Vagina (tissue), 2 donors: Measurements from ENCODE around the gene RGS14. TPM values are rescaled to one million over a fixed set of nuclear protein-coding genes. Genes with fewer than 3 reads are reported as not detected.

ENCODE experiments used
- DNase-seq, 2 donors: peaks; one replicate each; pipeline ENCODE4 v3.0.0-alpha.2; 2017; ENCODE audit errors: extremely low spot score in 2 of 2
- H3K27ac ChIP-seq: fragments of 200-600 bp; sonication (generic); one replicate; pipeline ENCODE4 v1.5.1; 2019
- H3K27me3 ChIP-seq: fragments of 200-600 bp; sonication (generic); one replicate; pipeline ENCODE4 v1.5.1; 2019
- H3K36me3 ChIP-seq, 2 donors: fragments of 200-600 bp; sonication (generic); one replicate each; pipeline ENCODE4 v1.5.1; 2017 to 2019
- H3K4me1 ChIP-seq: fragments of 200-600 bp; sonication (generic); one replicate; pipeline ENCODE4 v1.5.1; 2019
- H3K4me3 ChIP-seq, 2 donors: fragments of 200-600 bp; sonication (generic); 1 replicate in 1 of 2; 2 replicates in 1 of 2; pipeline ENCODE4 v1.5.1; 2016 to 2019
- H3K9me3 ChIP-seq: fragments of 200-600 bp; sonication (generic); one replicate; pipeline ENCODE4 v1.5.1; 2019
- POLR2A ChIP-seq, 2 donors: fragments of 450-650 bp; IDR thresholded peaks; one replicate each; pipeline ENCODE4 v1.6.1; 2017; ENCODE audit warnings: antibody characterized with exemption in 2 of 2, mild to moderate bottlenecking in 2 of 2, moderate library complexity in 2 of 2
- POLR2AphosphoS5 ChIP-seq, 2 donors: sonication (generic); formaldehyde crosslinking; IDR thresholded peaks; one replicate each; pipeline ENCODE4 v1.9.0; 2017; ENCODE audit warnings: antibody characterized with exemption in 2 of 2, mild to moderate bottlenecking in 2 of 2, low read depth in 1 of 2; ENCODE audit not compliant: insufficient read depth in 1 of 2
- intact Hi-C: fragments of 100-400 bp; cut with DNase I; formaldehyde crosslinking; loops from one replicate; pipeline ENCODE4 v1.15.1; 2023
- total RNA-seq: library from RNA; depleted of rRNA; stranded (reverse); fragments of >200 nt; gene quantifications from one replicate; pipeline ENCODE4 v1.2.3, GENCODE V29; 2016
- TF ChIP-seq, protein P1 (sequence below), 3 experiments: fragments of 450-650 bp in 2 of 3; fragments of 200-600 bp in 1 of 3; sonication (generic) in 1 of 3; IDR thresholded peaks; one replicate each; pipeline ENCODE4 v1.5.1; 2017 to 2019; ENCODE audit warnings: antibody characterized with exemption in 3 of 3, mild to moderate bottlenecking in 2 of 3, moderate library complexity in 2 of 3

The RGS14 gene
- total RNA-seq, 1 donor from 2014 or later: 49.1 TPM

DNA sequence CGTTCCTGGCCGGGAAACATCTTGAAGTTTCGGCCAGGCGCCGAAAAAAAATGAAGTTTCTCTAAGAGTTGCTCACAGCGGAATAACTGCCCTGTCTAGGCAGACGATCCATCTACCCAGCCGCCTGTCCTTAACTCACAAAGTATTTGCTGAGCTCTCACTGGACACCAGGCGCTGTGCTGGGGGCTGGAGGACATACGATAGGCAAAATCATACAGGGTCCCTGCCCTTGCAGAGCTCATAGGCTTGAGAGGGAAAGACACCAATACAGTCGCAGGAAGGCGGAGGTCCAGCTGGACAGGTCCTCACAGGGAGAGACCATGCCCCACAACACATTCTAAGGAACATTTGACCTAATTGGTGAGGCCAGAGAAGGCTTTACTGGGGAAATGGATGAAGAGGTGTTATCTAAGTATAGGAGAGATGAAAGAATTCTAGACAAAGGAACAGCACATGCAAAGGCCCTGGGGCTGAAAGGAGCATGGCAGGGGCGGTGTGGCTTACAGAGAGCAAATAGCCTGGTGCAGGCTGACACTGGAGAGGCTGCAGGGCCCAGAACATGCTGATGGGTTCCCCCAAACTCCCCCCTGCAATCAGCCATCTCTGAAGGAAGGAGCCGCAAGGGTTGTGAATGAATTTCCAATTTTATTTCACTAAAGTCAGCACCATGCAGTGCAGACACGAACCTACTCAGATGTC lies 44.0 kb upstream of the RGS14 start:
- TF ChIP-seq POLR2AphosphoS5 (IDR thresholded peaks at IDR 0.05; ENCODE audit: insufficient read depth in 1 of 2, low read depth in 1 of 2) (no peak), POLR2A (IDR thresholded peaks at IDR 0.05) (no peak)
- TF ChIP-seq, protein P1, sequence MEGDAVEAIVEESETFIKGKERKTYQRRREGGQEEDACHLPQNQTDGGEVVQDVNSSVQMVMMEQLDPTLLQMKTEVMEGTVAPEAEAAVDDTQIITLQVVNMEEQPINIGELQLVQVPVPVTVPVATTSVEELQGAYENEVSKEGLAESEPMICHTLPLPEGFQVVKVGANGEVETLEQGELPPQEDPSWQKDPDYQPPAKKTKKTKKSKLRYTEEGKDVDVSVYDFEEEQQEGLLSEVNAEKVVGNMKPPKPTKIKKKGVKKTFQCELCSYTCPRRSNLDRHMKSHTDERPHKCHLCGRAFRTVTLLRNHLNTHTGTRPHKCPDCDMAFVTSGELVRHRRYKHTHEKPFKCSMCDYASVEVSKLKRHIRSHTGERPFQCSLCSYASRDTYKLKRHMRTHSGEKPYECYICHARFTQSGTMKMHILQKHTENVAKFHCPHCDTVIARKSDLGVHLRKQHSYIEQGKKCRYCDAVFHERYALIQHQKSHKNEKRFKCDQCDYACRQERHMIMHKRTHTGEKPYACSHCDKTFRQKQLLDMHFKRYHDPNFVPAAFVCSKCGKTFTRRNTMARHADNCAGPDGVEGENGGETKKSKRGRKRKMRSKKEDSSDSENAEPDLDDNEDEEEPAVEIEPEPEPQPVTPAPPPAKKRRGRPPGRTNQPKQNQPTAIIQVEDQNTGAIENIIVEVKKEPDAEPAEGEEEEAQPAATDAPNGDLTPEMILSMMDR (IDR thresholded peaks at IDR 0.05): no peak
- intact Hi-C loops: loop anchor here (2.0 to 10.0 kb wide), 2 partner anchors 141 to 183 kb away; partner anchors contain the start of gene PDLIM7
- H3K4me1 ChIP-seq: peaks cover 25% of the 10 kb centered on the region

DNA sequence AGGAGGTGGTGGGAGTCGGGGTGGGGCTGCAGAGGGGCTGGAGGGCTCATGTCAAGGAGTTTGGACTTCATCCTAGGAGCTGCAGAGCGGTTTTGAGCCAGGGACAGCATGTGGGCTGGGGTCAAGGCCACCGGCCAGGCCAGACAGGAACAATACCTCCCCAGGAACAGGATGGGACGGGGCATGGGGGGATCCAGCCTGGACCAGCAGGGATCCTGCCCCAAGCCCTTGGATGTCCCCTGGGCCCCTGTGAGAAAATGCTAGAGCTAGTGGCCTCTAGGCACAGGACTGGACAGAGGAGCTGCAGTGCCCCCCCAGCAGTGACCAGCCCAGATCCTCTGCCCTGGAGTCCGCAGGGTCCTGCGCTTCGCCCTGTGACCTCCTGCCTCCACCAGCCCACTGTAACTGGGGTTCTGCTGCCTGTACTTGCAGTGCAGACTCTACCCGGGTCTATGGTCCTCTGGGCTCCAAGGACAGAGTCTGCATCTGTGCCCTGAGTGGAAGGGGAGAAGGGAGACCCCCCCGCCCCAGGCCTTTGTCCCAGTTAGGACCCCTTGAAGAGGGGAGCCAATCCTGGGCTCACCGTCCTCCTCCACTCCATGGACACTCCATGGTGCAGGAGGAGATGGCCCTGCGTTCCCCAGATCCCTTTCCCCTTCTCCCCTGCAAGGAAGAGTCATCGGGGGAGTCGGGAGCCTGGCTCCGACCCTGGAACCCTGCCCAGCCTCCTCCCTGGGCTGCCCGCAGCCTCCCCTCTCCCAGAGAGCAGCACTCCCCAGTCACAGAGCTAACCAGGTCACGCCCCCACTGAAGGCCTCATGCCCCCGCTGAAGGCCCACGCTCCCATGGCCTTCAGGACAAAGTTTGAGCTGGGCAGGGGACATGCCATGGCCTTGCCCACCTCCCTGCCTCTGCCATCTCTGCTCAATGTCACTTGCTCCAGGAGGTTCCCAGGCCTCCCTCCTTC lies 43.1 kb upstream of the RGS14 start:
- Histone ChIP-seq H3K4me3 (no peak overlapping the region), H3K36me3 (no peaks in the 10 kb centered on the region), H3K9me3 (no peaks in the 10 kb centered on the region), H3K27me3 (no peaks in the 10 kb centered on the region), H3K4me1 (peaks cover 25% of the 10 kb centered on the region), H3K27ac (no peak overlapping the region)
- DNase-seq: no peak
- intact Hi-C loops: loop anchor here (10.0 kb wide), 1 partner anchor 140 kb away; no protein-coding TSS in a partner anchor
- TF ChIP-seq, protein P1 (IDR thresholded peaks at IDR 0.05): no peak
- TF ChIP-seq POLR2AphosphoS5 (IDR thresholded peaks at IDR 0.05; ENCODE audit: insufficient read depth in 1 of 2, low read depth in 1 of 2): no peak
- no peak for TF ChIP-seq POLR2A (IDR thresholded peaks at IDR 0.05)

More for the DNA sequence above, 44.0 kb upstream of the RGS14 start:
- DNase-seq: no peak
- Histone ChIP-seq H3K4me3 (no peak overlapping the region), H3K36me3 (no peaks in the 10 kb centered on the region), H3K9me3 (no peaks in the 10 kb centered on the region), H3K27me3 (no peaks in the 10 kb centered on the region), H3K27ac (no peak overlapping the region)

DNA sequence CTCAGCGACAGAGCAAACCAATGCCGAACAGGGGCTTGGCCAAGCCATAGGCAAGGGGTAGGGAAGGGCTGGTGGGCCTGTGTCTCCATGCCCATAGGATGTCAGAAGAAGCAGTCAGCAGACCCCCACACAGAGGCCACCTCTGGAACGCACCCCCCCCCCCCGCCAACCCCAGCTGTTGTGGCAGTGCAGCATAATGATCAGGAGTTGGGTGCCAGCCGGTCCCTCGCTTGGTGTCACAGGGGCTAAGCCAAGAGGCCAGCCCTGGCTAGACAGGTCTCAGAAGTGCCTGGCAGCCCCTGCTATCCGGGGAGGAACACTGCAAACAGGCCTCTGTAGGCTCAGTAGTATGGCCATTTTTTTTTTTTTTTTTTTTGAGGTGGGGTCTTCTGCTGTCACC lies 42.3 kb upstream of the RGS14 start:
- no peaks in the 10 kb centered on the region for H3K36me3 ChIP-seq
- no peak for DNase-seq
- no peaks in the 10 kb centered on the region for H3K27me3 ChIP-seq
- no peaks in the 10 kb centered on the region for H3K9me3 ChIP-seq
- H3K4me1 ChIP-seq: peaks cover 23% of the 10 kb centered on the region
- TF ChIP-seq, protein P1 (IDR thresholded peaks at IDR 0.05): no peak
- no peak for TF ChIP-seq POLR2A (IDR thresholded peaks at IDR 0.05)
- no peak for TF ChIP-seq POLR2AphosphoS5 (IDR thresholded peaks at IDR 0.05; ENCODE audit: insufficient read depth in 1 of 2, low read depth in 1 of 2)
- no peak overlapping the region for H3K4me3 ChIP-seq
- intact Hi-C loops: loop anchor here (10.0 kb wide), 1 partner anchor 139 kb away; no protein-coding TSS in a partner anchor
- H3K27ac ChIP-seq: no peak overlapping the region

DNA sequence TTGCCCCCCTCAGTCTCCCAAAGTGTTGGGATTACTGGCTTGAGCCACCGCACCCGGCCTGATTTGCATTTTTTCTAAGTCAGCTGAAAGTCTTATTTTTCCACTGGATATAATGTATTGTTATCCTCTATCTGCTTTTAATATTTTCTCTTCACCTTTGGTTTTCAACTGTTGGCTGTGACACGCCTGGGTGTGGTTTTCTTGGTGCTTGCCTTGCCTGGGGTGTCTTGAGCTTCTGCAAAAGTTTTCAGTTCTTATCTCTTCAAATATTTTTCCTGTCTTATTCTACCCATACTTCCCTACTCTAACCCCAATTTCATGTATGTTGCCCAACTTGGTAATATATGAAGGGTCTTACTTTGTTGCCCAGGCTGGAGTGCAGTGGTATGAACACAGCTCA lies 41.7 kb upstream of the RGS14 start:
- Histone ChIP-seq H3K27ac (no peak overlapping the region), H3K4me3 (no peak overlapping the region), H3K4me1 (peaks cover 17% of the 10 kb centered on the region), H3K9me3 (no peaks in the 10 kb centered on the region), H3K27me3 (no peaks in the 10 kb centered on the region), H3K36me3 (no peaks in the 10 kb centered on the region)
- no peak for DNase-seq
- intact Hi-C loops: loop anchor here (10.0 kb wide), 1 partner anchor 139 kb away; no protein-coding TSS in a partner anchor
- TF ChIP-seq, protein P1 (IDR thresholded peaks at IDR 0.05): no peak
- TF ChIP-seq POLR2A (IDR thresholded peaks at IDR 0.05) (no peak), POLR2AphosphoS5 (IDR thresholded peaks at IDR 0.05; ENCODE audit: insufficient read depth in 1 of 2, low read depth in 1 of 2) (no peak)
